ENCODE data around the gene ACAP1.

DNA sequence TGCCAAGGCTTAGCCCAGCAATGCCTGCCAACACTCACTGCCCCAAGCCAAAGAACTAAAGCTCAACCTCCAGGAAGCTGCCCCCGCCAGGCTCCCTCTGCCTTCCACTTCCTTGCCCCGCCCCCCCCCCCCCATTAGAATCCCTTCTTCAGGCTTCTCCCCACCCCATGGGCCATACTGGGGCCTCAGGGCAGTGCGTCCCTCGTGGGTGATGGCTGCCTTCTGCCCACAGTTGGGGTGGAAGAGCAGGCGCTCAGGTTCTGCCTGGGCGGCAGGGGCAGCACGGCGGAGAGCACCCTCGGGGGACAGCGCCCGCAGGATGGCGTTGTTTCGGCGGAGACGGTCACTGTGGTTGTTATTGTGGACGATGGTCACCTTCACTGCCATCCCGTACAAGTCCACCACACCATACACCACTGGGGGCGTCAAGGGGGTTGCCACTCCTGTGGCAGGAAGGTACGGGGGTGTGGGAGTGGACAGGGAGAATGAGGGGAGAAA, 11.2 kb upstream of the ACAP1 start:
- TF ChIP-seq, protein P1, sequence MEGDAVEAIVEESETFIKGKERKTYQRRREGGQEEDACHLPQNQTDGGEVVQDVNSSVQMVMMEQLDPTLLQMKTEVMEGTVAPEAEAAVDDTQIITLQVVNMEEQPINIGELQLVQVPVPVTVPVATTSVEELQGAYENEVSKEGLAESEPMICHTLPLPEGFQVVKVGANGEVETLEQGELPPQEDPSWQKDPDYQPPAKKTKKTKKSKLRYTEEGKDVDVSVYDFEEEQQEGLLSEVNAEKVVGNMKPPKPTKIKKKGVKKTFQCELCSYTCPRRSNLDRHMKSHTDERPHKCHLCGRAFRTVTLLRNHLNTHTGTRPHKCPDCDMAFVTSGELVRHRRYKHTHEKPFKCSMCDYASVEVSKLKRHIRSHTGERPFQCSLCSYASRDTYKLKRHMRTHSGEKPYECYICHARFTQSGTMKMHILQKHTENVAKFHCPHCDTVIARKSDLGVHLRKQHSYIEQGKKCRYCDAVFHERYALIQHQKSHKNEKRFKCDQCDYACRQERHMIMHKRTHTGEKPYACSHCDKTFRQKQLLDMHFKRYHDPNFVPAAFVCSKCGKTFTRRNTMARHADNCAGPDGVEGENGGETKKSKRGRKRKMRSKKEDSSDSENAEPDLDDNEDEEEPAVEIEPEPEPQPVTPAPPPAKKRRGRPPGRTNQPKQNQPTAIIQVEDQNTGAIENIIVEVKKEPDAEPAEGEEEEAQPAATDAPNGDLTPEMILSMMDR (IDR thresholded peaks at IDR 0.05): no peak
- TF ChIP-seq POLR2A (IDR thresholded peaks at IDR 0.05): no peak
